ENCODE data around the gene CATSPERZ.

GRCh38 chr11:64255135-64256128, 44.7 kb upstream of the CATSPERZ start:
- TF ChIP-seq CTCF (IDR thresholded peaks at IDR 0.05) (no peak), POLR2A (IDR thresholded peaks at IDR 0.05) (no peak)
